AG09309 (cell line): Measurements from ENCODE around the gene SLC66A3.
A peak's percentile ranks its signal among the peaks of the same experiment; 100 is the strongest.

Experiments
- DNase-seq: peaks from one replicate; pipeline ENCODE4 v3.0.0-alpha.2; 2010; ENCODE audit warnings: low read depth
- H3K4me3 ChIP-seq: 2 replicates; pipeline ENCODE4 v1.5.1; 2011; ENCODE audit warnings: mild to moderate bottlenecking, low read depth, low read length, moderate library complexity; ENCODE audit not compliant: control insufficient read depth
- CTCF ChIP-seq: IDR thresholded peaks from 2 replicates; pipeline ENCODE4 v1.5.1; 2011; ENCODE audit warnings: mild to moderate bottlenecking, low read depth, low read length, inconsistent platforms; ENCODE audit not compliant: insufficient read depth, control insufficient read depth; ENCODE audit errors: missing control alignments

SLC66A3 gene

GRCh38 chr2:11201969-11202368, 46.7 kb downstream of the SLC66A3 start:
- no peak for TF ChIP-seq CTCF
- no peak for DNase-seq
- H3K4me3 ChIP-seq = no peak overlapping the region

GRCh38 chr2:11203480-11203879, 48.2 kb downstream of the SLC66A3 start:
- TF ChIP-seq CTCF = no peak
- DNase-seq = peak; percentile 47

GRCh38 chr2:11208083-11208482, 52.8 kb downstream of the SLC66A3 start:
- TF ChIP-seq CTCF = no peak
- DNase-seq = no peak
- no peak overlapping the region for H3K4me3 ChIP-seq

More at GRCh38 chr2:11203480-11203879, 48.2 kb downstream of the SLC66A3 start:
- no peak overlapping the region for H3K4me3 ChIP-seq

GRCh38 chr2:11212645-11213044, 57.4 kb downstream of the SLC66A3 start:
- no peak overlapping the region for H3K4me3 ChIP-seq
- TF ChIP-seq CTCF = no peak
- no peak for DNase-seq

- DNase-seq = peak; percentile 90
- H3K4me3 ChIP-seq = no peak overlapping the region
- TF ChIP-seq CTCF = no peak
Measured at GRCh38 chr2:11213090-11213638, 57.9 kb downstream of the SLC66A3 start.

GRCh38 chr2:11213975-11214374, 58.7 kb downstream of the SLC66A3 start:
- no peak for TF ChIP-seq CTCF
- no peak overlapping the region for H3K4me3 ChIP-seq
- no peak for DNase-seq

GRCh38 chr2:11214770-11215169, 59.5 kb downstream of the SLC66A3 start:
- DNase-seq = no peak
- no peak overlapping the region for H3K4me3 ChIP-seq
- TF ChIP-seq CTCF = no peak
